GM12892 (cell line): ENCODE data around the gene C4orf46.

Experiments used
- POLR2A ChIP-seq: IDR thresholded peaks from 2 replicates; pipeline ENCODE4 v1.6.1; 2011; ENCODE audit warnings: low read depth, low read length, control low read depth
- POLR2AphosphoS5 ChIP-seq: IDR thresholded peaks from 2 replicates; pipeline ENCODE4 v1.6.1; 2011; ENCODE audit warnings: low read depth, low read length, control low read depth

DNA sequence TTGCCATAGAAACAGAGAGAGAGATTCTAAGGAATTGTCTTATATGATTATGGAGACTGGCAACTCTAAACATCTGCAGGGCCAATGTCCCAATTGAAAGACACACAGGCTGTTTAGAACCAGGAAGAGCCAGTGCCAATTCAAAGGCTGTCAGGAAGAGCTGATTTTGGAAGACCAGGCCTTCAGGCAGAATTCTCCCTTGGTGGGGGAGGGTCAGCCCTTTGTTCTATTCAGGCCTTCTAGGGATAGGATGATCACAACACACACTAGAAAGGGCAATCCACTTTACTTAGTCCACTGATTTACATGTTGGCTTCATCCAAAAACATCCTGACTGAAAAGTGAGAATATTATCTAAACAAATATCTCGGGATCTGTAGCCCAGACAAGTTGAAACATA lies 15.2 kb downstream of the C4orf46 start:
- no peak for TF ChIP-seq POLR2A
- no peak for TF ChIP-seq POLR2AphosphoS5
